HCT116 (cell line): Measurements from ENCODE around the gene RMI2. TPM values are rescaled to one million over a fixed set of nuclear protein-coding genes. Genes with fewer than 3 reads are reported as not detected.

Source experiments
- ATAC-seq: fragments of 200-7000 bp; cut with Tn5 transposase; 2 replicates; pipeline ENCODE4 v1.9.1; 2020; ENCODE audit warnings: mild to moderate bottlenecking, moderate library complexity
- BruUV-seq: library from RNA; stranded (reverse); fragments of 400-500 nt; replicated peaks from 2 replicates; lab custom pipeline; 2021; lab: Mats Ljungman, UMichigan
- CTCF ChIA-PET: fragments of 300-600 bp; sonication (Branson Sonifier 250); formaldehyde crosslinking; loops from one replicate; lab custom pipeline; 2021; ENCODE audit warnings: antibody characterized with exemption; lab: Charles Lee
- POLR2A ChIA-PET: fragments of 300-600, 350-600 bp; sonication (Branson Sonifier 250); formaldehyde crosslinking; loops from one replicate; lab custom pipeline; 2021; ENCODE audit warnings: antibody characterized with exemption; lab: Charles Lee
- RAD21 ChIA-PET, 2 experiments: fragments of 300-600 bp; sonication (Branson Sonifier 250); formaldehyde crosslinking; loops; one replicate each; lab custom pipeline; 2023; ENCODE audit warnings: low total read pairs in 2 of 2; ENCODE audit not compliant: uncharacterized antibody in 2 of 2, unreplicated experiment in 2 of 2, low non-redundant PET in 1 of 2; lab: Charles Lee
- DNase-seq: peaks from one replicate; pipeline ENCODE4 v3.0.0-alpha.2; 2010; ENCODE audit warnings: low read depth, low spot score
- H2AFZ ChIP-seq: fragments of 200-600 bp; shearing (Covaris generic), sonication (generic); 2 replicates; pipeline ENCODE4 v1.6.1; 2017; ENCODE audit warnings: low read depth, mixed run types, mixed read lengths, antibody characterized with exemption, low read length; ENCODE audit not compliant: poor library complexity, severe bottlenecking
- H3K27ac ChIP-seq: 2 replicates; pipeline ENCODE4 v1.5.1; 2012; ENCODE audit warnings: low read depth, low read length
- H3K27me3 ChIP-seq: fragments of 200-600 bp; sonication (generic); 2 replicates; pipeline ENCODE4 v1.6.1; 2016; ENCODE audit warnings: mixed run types, low read length, mixed read lengths; ENCODE audit not compliant: insufficient read depth
- H3K36me3 ChIP-seq, 2 experiments: fragments of 200-500 bp in 1 of 2; fragments of 200-600 bp in 1 of 2; sonication (Bioruptor generic) in 1 of 2; sonication (generic) in 1 of 2; 2 replicates each; pipeline versions ENCODE4 v1.5.1 to v1.6.1; 2014 to 2016; ENCODE audit warnings: low read length in 2 of 2, inconsistent platforms in 1 of 2, mixed read lengths in 1 of 2, mixed run types in 1 of 2; ENCODE audit not compliant: insufficient read depth in 2 of 2, control insufficient read depth in 1 of 2
- H3K4me1 ChIP-seq, 2 experiments: fragments of 200-600 bp in 1 of 2; sonication (generic) in 1 of 2; 2 replicates each; pipeline versions ENCODE4 v1.5.1 to v1.6.1; 2012 to 2017; ENCODE audit warnings: low read length in 2 of 2, inconsistent platforms in 1 of 2, mild to moderate bottlenecking in 1 of 2, mixed read lengths in 1 of 2, mixed run types in 1 of 2, moderate library complexity in 1 of 2; ENCODE audit not compliant: insufficient read depth in 2 of 2, control insufficient read depth in 1 of 2
- H3K4me2 ChIP-seq: fragments of 200-600 bp; sonication (generic); 2 replicates; pipeline ENCODE4 v1.6.1; 2017; ENCODE audit warnings: mixed run types, low read length, mixed read lengths
- H3K4me3 ChIP-seq, 2 experiments: fragments of 200-600 bp in 1 of 2; sonication (generic) in 1 of 2; replicated peaks in 1 of 2; 2 replicates each; pipeline ENCODE4 v1.5.1; 2011 to 2016; ENCODE audit warnings: low read length in 2 of 2, control low read depth in 1 of 2, low read depth in 1 of 2, mild to moderate bottlenecking in 1 of 2, mixed read lengths in 1 of 2, mixed run types in 1 of 2
- H3K79me2 ChIP-seq: fragments of 200-600 bp; sonication (generic); 2 replicates; pipeline ENCODE4 v1.6.1; 2017; ENCODE audit warnings: mild to moderate bottlenecking, mixed run types, low read length, moderate library complexity, mixed read lengths; ENCODE audit not compliant: insufficient read depth
- H3K9ac ChIP-seq: fragments of 200-600 bp; sonication (generic); 2 replicates; pipeline ENCODE4 v1.6.1; 2016; ENCODE audit warnings: low read length, mixed read lengths
- H3K9me2 ChIP-seq: fragments of 200-600 bp; sonication (generic), shearing (Covaris generic); 2 replicates; pipeline ENCODE4 v1.6.1; 2017; ENCODE audit warnings: mixed run types, mild to moderate bottlenecking, moderate library complexity; ENCODE audit not compliant: insufficient read depth
- H3K9me3 ChIP-seq, 2 experiments: fragments of 200-500 bp in 1 of 2; fragments of 200-600 bp in 1 of 2; sonication (Bioruptor generic) in 1 of 2; sonication (generic) in 1 of 2; 2 replicates each; pipeline ENCODE4 v1.6.1; 2014 to 2017; ENCODE audit warnings: low read length in 2 of 2, mixed read lengths in 2 of 2, inconsistent platforms in 1 of 2, low read depth in 1 of 2, mild to moderate bottlenecking in 1 of 2, mixed run types in 1 of 2, moderate library complexity in 1 of 2; ENCODE audit not compliant: control insufficient read depth in 1 of 2, insufficient read depth in 1 of 2
- H4K20me1 ChIP-seq: fragments of 200-600 bp; sonication (generic), shearing (Covaris generic); 2 replicates; pipeline ENCODE4 v1.6.1; 2017; ENCODE audit warnings: mixed run types, mild to moderate bottlenecking, moderate library complexity; ENCODE audit not compliant: insufficient read depth
- CBX3 ChIP-seq: IDR thresholded peaks from 2 replicates; pipeline ENCODE4 v1.6.1; 2012; ENCODE audit warnings: low read depth
- EGR1 ChIP-seq: IDR thresholded peaks from 2 replicates; pipeline ENCODE4 v1.6.1; 2012; ENCODE audit warnings: low read depth
- EZH2 ChIP-seq: fragments of 200-600 bp; sonication (generic); IDR thresholded peaks from 2 replicates; pipeline ENCODE4 v1.6.1; 2017; ENCODE audit warnings: antibody characterized with exemption, mixed run types
- EZH2phosphoT487 ChIP-seq: fragments of 200-600 bp; IDR thresholded peaks from 2 replicates; pipeline ENCODE4 v1.6.1; 2018; ENCODE audit warnings: antibody characterized with exemption, borderline replicate concordance
- POLR2A ChIP-seq: IDR thresholded peaks from 2 replicates; pipeline ENCODE4 v1.7.0; 2011; ENCODE audit warnings: borderline replicate concordance; ENCODE audit not compliant: insufficient read depth, insufficient read length; ENCODE audit errors: extremely low read depth
- POLR2AphosphoS5 ChIP-seq: IDR thresholded peaks from 2 replicates; pipeline ENCODE4 v1.6.1; 2011; ENCODE audit warnings: mild to moderate bottlenecking, low read depth, low read length, moderate library complexity
- RAD21 ChIP-seq: IDR thresholded peaks from 2 replicates; pipeline ENCODE4 v1.6.1; 2012; ENCODE audit warnings: low read depth, mild to moderate bottlenecking
- TCF7L2 ChIP-seq: IDR thresholded peaks from 2 replicates; pipeline ENCODE4 v1.7.0; 2011; ENCODE audit warnings: borderline replicate concordance, inconsistent platforms; ENCODE audit not compliant: insufficient read depth, insufficient read length; ENCODE audit errors: extremely low read depth
- intact Hi-C: fragments of 100-400 bp; cut with micrococcal nuclease; formaldehyde crosslinking; loops from 2 replicates; pipeline ENCODE4 v1.10.0; 2022
- total RNA-seq: library from RNA; stranded (reverse); gene quantifications from one replicate; pipeline ENCODE4 v1.2.1, GENCODE V29; 2021; ENCODE audit not compliant: unreplicated experiment
- TF ChIP-seq, protein P1 (sequence below), 3 experiments: fragments of 200-600 bp in 1 of 3; sonication (generic) in 1 of 3; IDR thresholded peaks in 2 of 3; conservative IDR thresholded peaks in 1 of 3; 2 replicates each; pipeline ENCODE4 v1.5.1; 2012 to 2017; ENCODE audit warnings: low read depth in 2 of 3, low read length in 2 of 3, antibody characterized with exemption in 1 of 3, borderline replicate concordance in 1 of 3, control low read depth in 1 of 3, mild to moderate bottlenecking in 1 of 3, mixed read lengths in 1 of 3, mixed run types in 1 of 3, moderate library complexity in 1 of 3; ENCODE audit not compliant: insufficient read depth in 1 of 3
- TF ChIP-seq, protein P2 (sequence below): IDR thresholded peaks from 2 replicates; pipeline ENCODE4 v1.6.1; 2012
- TF ChIP-seq, protein P3 (sequence below): IDR thresholded peaks from 2 replicates; pipeline ENCODE4 v1.6.1; 2012

RMI2 gene
- total RNA-seq, 1 experiment from 2014 or later = 19.9 TPM

DNA sequence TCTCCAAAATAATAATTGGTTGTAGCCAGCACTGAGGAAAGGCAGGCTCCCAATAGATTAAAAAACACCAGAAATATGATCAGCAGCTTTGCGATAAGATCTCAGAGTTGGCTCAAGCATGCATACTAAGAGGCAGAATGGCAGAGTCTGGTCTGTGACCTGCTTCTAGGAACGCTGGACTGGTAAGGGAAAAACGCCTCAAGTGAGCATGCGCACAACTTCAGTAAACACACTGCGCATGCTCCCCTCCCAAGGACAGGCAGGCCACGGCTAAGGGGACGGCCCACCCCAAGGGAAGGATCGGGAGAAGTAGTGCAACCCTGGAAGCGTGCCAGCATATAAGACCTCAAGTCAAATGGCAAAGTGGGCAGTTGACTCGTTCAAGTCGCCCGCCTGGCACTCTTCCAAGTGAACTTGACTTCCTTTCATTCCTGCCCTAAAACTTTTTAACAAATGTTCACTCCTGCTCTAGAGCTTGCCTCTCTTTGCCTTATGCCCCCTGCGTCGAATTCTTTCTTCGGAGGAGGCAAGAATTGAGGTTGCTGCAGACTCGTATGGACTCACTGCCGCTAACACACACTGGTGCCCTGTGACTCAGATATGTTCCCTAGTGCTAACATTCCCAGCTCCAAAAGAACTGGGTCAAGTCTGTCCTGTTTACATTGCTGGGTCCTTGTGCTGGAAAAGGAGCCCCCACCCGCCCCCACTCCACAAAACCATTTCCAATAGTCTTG, 41.7 kb upstream of the RMI2 start:
- no peaks in the 10 kb centered on the region for H3K36me3 ChIP-seq
- BruUV-seq = no TSS peak
- TF ChIP-seq, protein P1, sequence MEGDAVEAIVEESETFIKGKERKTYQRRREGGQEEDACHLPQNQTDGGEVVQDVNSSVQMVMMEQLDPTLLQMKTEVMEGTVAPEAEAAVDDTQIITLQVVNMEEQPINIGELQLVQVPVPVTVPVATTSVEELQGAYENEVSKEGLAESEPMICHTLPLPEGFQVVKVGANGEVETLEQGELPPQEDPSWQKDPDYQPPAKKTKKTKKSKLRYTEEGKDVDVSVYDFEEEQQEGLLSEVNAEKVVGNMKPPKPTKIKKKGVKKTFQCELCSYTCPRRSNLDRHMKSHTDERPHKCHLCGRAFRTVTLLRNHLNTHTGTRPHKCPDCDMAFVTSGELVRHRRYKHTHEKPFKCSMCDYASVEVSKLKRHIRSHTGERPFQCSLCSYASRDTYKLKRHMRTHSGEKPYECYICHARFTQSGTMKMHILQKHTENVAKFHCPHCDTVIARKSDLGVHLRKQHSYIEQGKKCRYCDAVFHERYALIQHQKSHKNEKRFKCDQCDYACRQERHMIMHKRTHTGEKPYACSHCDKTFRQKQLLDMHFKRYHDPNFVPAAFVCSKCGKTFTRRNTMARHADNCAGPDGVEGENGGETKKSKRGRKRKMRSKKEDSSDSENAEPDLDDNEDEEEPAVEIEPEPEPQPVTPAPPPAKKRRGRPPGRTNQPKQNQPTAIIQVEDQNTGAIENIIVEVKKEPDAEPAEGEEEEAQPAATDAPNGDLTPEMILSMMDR (IDR thresholded peaks at IDR 0.05 in 2 of 3, conservative IDR thresholded peaks at IDR 0.05 in 1 of 3; ENCODE audit: borderline replicate concordance in 1 of 3, insufficient read depth in 1 of 3, low read depth in 2 of 3, low read length in 2 of 3) = no peak
- TF ChIP-seq, protein P2, sequence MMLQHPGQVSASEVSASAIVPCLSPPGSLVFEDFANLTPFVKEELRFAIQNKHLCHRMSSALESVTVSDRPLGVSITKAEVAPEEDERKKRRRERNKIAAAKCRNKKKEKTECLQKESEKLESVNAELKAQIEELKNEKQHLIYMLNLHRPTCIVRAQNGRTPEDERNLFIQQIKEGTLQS = no peak
- no peak for TF ChIP-seq POLR2A
- TF ChIP-seq TCF7L2 = no peak
- TF ChIP-seq, protein P3, sequence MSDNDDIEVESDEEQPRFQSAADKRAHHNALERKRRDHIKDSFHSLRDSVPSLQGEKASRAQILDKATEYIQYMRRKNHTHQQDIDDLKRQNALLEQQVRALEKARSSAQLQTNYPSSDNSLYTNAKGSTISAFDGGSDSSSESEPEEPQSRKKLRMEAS = no peak
- TF ChIP-seq EGR1 = no peak
- no peak for TF ChIP-seq POLR2AphosphoS5
- TF ChIP-seq EZH2 = no peak
- TF ChIP-seq CBX3 = no peak
- TF ChIP-seq RAD21 = no peak
- TF ChIP-seq EZH2phosphoT487 = no peak
- TF ChIP-seq, all 23 proteins: peak for 0
- Histone ChIP-seq H2AFZ (no peak overlapping the region), H3K4me1 (no peaks in the 10 kb centered on the region), H3K27ac (no peak overlapping the region), H3K9ac (no peak overlapping the region), H3K9me2 (no peaks in the 10 kb centered on the region), H3K79me2 (no peaks in the 10 kb centered on the region), H3K27me3 (no peaks in the 10 kb centered on the region), H4K20me1 (no peaks in the 10 kb centered on the region), H3K9me3 (no peaks in the 10 kb centered on the region), H3K4me3 (no peak overlapping the region), H3K4me2 (no peak overlapping the region)
- intact Hi-C loops = no loop called here
- DNase-seq = no peak
- ChIA-PET POLR2A (no interaction called here), RAD21 (no interaction called here), CTCF (no interaction called here)
- no peak for ATAC-seq
